Neural progenitor cell (in vitro differentiated cells): Measurements from ENCODE around the gene HSD3B7. TPM values are rescaled to one million over a fixed set of nuclear protein-coding genes. Genes with fewer than 3 reads are reported as not detected.

Source experiments
- DNase-seq: peaks from one replicate; pipeline ENCODE4 v3.0.0-alpha.2; 2016; ENCODE audit warnings: low spot score
- H2AFZ ChIP-seq: fragments of 200-600 bp; sonication (generic); replicated peaks from 2 replicates; pipeline ENCODE4 v1.6.1; 2016; ENCODE audit warnings: antibody characterized with exemption
- H3F3A ChIP-seq: fragments of 200-600 bp; sonication (generic); 2 replicates; pipeline ENCODE4 v1.6.1; 2016; ENCODE audit warnings: antibody characterized with exemption, low read depth
- H3K27ac ChIP-seq: fragments of 200-600 bp; sonication (generic); 2 replicates; pipeline ENCODE4 v1.5.1; 2016; ENCODE audit warnings: mild to moderate bottlenecking
- H3K27me3 ChIP-seq: fragments of 200-600 bp; sonication (generic); 2 replicates; pipeline ENCODE4 v1.6.1; 2016; ENCODE audit warnings: mild to moderate bottlenecking, moderate library complexity
- H3K36me3 ChIP-seq: fragments of 200-600 bp; sonication (generic); 2 replicates; pipeline ENCODE4 v1.5.1; 2016
- H3K4me1 ChIP-seq: fragments of 200-600 bp; sonication (generic); 2 replicates; pipeline ENCODE4 v1.6.1; 2016; ENCODE audit warnings: mixed run types
- H3K4me2 ChIP-seq: fragments of 200-600 bp; sonication (generic); 2 replicates; pipeline ENCODE4 v1.6.1; 2016
- H3K4me3 ChIP-seq: fragments of 200-600 bp; sonication (generic); 2 replicates; pipeline ENCODE4 v1.5.1; 2016
- H3K79me2 ChIP-seq: fragments of 200-600 bp; sonication (generic); 2 replicates; pipeline ENCODE4 v1.6.1; 2016; ENCODE audit warnings: low read depth
- H3K9ac ChIP-seq: fragments of 200-600 bp; sonication (generic); 2 replicates; pipeline ENCODE4 v1.6.1; 2016
- H3K9me3 ChIP-seq: fragments of 200-600 bp; sonication (generic); 2 replicates; pipeline ENCODE4 v1.5.1; 2016; ENCODE audit warnings: low read depth
- H4K20me1 ChIP-seq: fragments of 200-600 bp; sonication (generic); 2 replicates; pipeline ENCODE4 v1.6.1; 2016; ENCODE audit warnings: low read depth
- H3K27ac Mint-ChIP-seq: 3 replicates; pipeline ENCODE4 v1.8.0; 2021; ENCODE audit warnings: mixed read lengths
- H3K27me3 Mint-ChIP-seq: 2 replicates; pipeline ENCODE4 v1.8.0; 2022; ENCODE audit warnings: low read depth, mild to moderate bottlenecking, inconsistent platforms, moderate library complexity, mixed read lengths; ENCODE audit not compliant: insufficient read depth
- H3K36me3 Mint-ChIP-seq: 3 replicates; pipeline ENCODE4 v1.8.0; 2021; ENCODE audit warnings: mixed read lengths
- H3K4me1 Mint-ChIP-seq: 3 replicates; pipeline ENCODE4 v1.8.0; 2021; ENCODE audit warnings: mixed read lengths
- H3K4me3 Mint-ChIP-seq: 3 replicates; pipeline ENCODE4 v1.8.0; 2021; ENCODE audit warnings: mild to moderate bottlenecking, moderate library complexity, mixed read lengths
- H3K9me3 Mint-ChIP-seq: 3 replicates; pipeline ENCODE4 v1.8.0; 2020; ENCODE audit warnings: mixed read lengths
- CTCF ChIP-seq: fragments of 200-600 bp; sonication (generic); IDR thresholded peaks from 2 replicates; pipeline ENCODE4 v1.5.1; 2017; ENCODE audit warnings: antibody characterized with exemption, mild to moderate bottlenecking
- EZH2 ChIP-seq: fragments of 200-600 bp; sonication (generic); IDR thresholded peaks from 2 replicates; pipeline ENCODE4 v1.6.1; 2017; ENCODE audit warnings: antibody characterized with exemption, mild to moderate bottlenecking, moderate library complexity
- EZH2phosphoT487 ChIP-seq: fragments of 200-600 bp; sonication (generic); IDR thresholded peaks from 2 replicates; pipeline ENCODE4 v1.6.1; 2017; ENCODE audit warnings: antibody characterized with exemption
- total RNA-seq: library from RNA; depleted of rRNA; stranded (reverse); fragments of >200 nt; gene quantifications from 2 replicates; pipeline ENCODE4 v1.2.3, GENCODE V29; 2015; ENCODE audit warnings: low replicate concordance

Gene HSD3B7
- total RNA-seq, 1 donor from 2014 or later, result 1.4 TPM

- peaks cover 12% of the 10 kb centered on the region for H3K4me1 Mint-ChIP-seq
- Histone ChIP-seq H3K36me3 (no peaks in the 10 kb centered on the region), H3K9me3 (no peaks in the 10 kb centered on the region), H3K79me2 (no peaks in the 10 kb centered on the region), H4K20me1 (peaks cover 4% of the 10 kb centered on the region), H3K4me1 (peaks cover 8% of the 10 kb centered on the region), H3K4me2 (no peak overlapping the region), H3K27me3 (peaks cover 36% of the 10 kb centered on the region), H3K27ac (no peak overlapping the region), H3K9ac (no peak overlapping the region), H3K4me3 (no peak overlapping the region), H3F3A (peaks cover 28% of the 10 kb centered on the region), H2AFZ (no peak overlapping the region)
- no peak overlapping the region for H3K27ac Mint-ChIP-seq
- H3K4me3 Mint-ChIP-seq, result no peak overlapping the region
- no peak for DNase-seq
- peaks cover 3% of the 10 kb centered on the region for H3K36me3 Mint-ChIP-seq
- H3K9me3 Mint-ChIP-seq, result no peaks in the 10 kb centered on the region
- H3K27me3 Mint-ChIP-seq, result peaks cover 7% of the 10 kb centered on the region
- TF ChIP-seq EZH2 (no peak), EZH2phosphoT487 (no peak), CTCF (no peak)
These were observed 14.1 kb downstream of the HSD3B7 start for GRCh38 chr16:30998852-30999761.

- H4K20me1 ChIP-seq, result peaks cover 7% of the 10 kb centered on the region
- peaks cover 7% of the 10 kb centered on the region for H3K27me3 Mint-ChIP-seq
- H3K27me3 ChIP-seq, result peaks cover 33% of the 10 kb centered on the region
- no peak overlapping the region for H2AFZ ChIP-seq
- no peak overlapping the region for H3K4me3 ChIP-seq
- H3K27ac ChIP-seq, result no peak overlapping the region
- H3K4me2 ChIP-seq, result no peak overlapping the region
- H3K9me3 ChIP-seq, result no peaks in the 10 kb centered on the region
- DNase-seq, result no peak
- H3K9ac ChIP-seq, result no peak overlapping the region
- TF ChIP-seq CTCF (no peak), EZH2phosphoT487 (no peak), EZH2 (no peak)
- H3K4me1 Mint-ChIP-seq, result peaks cover 14% of the 10 kb centered on the region
- H3K79me2 ChIP-seq, result no peaks in the 10 kb centered on the region
- peaks cover 3% of the 10 kb centered on the region for H3K36me3 Mint-ChIP-seq
- H3K36me3 ChIP-seq, result no peaks in the 10 kb centered on the region
- peaks cover 21% of the 10 kb centered on the region for H3F3A ChIP-seq
- H3K9me3 Mint-ChIP-seq, result no peaks in the 10 kb centered on the region
- no peak overlapping the region for H3K27ac Mint-ChIP-seq
- H3K4me3 Mint-ChIP-seq, result no peak overlapping the region
- peaks cover 8% of the 10 kb centered on the region for H3K4me1 ChIP-seq
These were observed 15.8 kb downstream of the HSD3B7 start for GRCh38 chr16:31000671-31001382.

- peaks cover 6% of the 10 kb centered on the region for H3K27me3 Mint-ChIP-seq
- Histone ChIP-seq H3K4me1 (peaks cover 3% of the 10 kb centered on the region), H3K27ac (no peak overlapping the region), H2AFZ (no peak overlapping the region), H3K4me2 (no peak overlapping the region), H3K9me3 (no peaks in the 10 kb centered on the region), H3K79me2 (no peaks in the 10 kb centered on the region), H3F3A (peaks cover 14% of the 10 kb centered on the region), H3K36me3 (no peaks in the 10 kb centered on the region), H3K9ac (no peak overlapping the region), H3K27me3 (peaks cover 25% of the 10 kb centered on the region), H3K4me3 (no peak overlapping the region), H4K20me1 (peaks cover 7% of the 10 kb centered on the region)
- no peak overlapping the region for H3K4me3 Mint-ChIP-seq
- H3K27ac Mint-ChIP-seq, result peak overlapping the region; percentile 22
- H3K4me1 Mint-ChIP-seq, result peaks cover 18% of the 10 kb centered on the region
- no peaks in the 10 kb centered on the region for H3K36me3 Mint-ChIP-seq
- TF ChIP-seq EZH2, result no peak
- no peak for TF ChIP-seq CTCF
- no peak for TF ChIP-seq EZH2phosphoT487
- H3K9me3 Mint-ChIP-seq, result no peaks in the 10 kb centered on the region
- no peak for DNase-seq
These were observed 16.7 kb downstream of the HSD3B7 start for GRCh38 chr16:31001507-31002249.
